Keratinocyte (primary cell): ENCODE results near the gene MGAT3. TPM values are rescaled to one million over a fixed set of nuclear protein-coding genes. Genes with fewer than 3 reads are reported as not detected.

Source experiments
- DNase-seq: peaks from one replicate; pipeline ENCODE4 v3.0.0-alpha.2; 2011; ENCODE audit warnings: low read depth, missing footprints, low spot score
- FAIRE-seq: peaks from 2 replicates; lab custom pipeline; 2011; peaks lifted over from hg19 to GRCh38; lab: Jason Lieb, UNC
- H2AFZ ChIP-seq: 2 replicates; pipeline ENCODE4 v1.6.0; 2012; ENCODE audit warnings: low read length, control low read depth, inconsistent platforms; ENCODE audit not compliant: control insufficient read depth
- H3K27ac ChIP-seq: 2 replicates; pipeline ENCODE4 v1.5.1; 2011; ENCODE audit warnings: low read length; ENCODE audit not compliant: control insufficient read depth, insufficient read depth
- H3K27me3 ChIP-seq: 3 replicates; pipeline ENCODE4 v1.6.0; 2011; ENCODE audit warnings: low read length; ENCODE audit not compliant: control insufficient read depth, insufficient read depth; ENCODE audit errors: extremely low read depth
- H3K36me3 ChIP-seq, 2 experiments: 2 replicates in 1 of 2; 3 replicates in 1 of 2; pipeline ENCODE4 v1.5.1; 2011; ENCODE audit warnings: low read length in 2 of 2, mild to moderate bottlenecking in 1 of 2; ENCODE audit not compliant: control insufficient read depth in 2 of 2, insufficient read depth in 2 of 2; ENCODE audit errors: extremely low read depth in 1 of 2
- H3K4me1 ChIP-seq: 3 replicates; pipeline ENCODE4 v1.5.1; 2011; ENCODE audit warnings: low read length; ENCODE audit not compliant: control insufficient read depth, insufficient read depth; ENCODE audit errors: extremely low read depth
- H3K4me2 ChIP-seq: 3 replicates; pipeline ENCODE4 v1.6.0; 2011; ENCODE audit warnings: low read depth, low read length; ENCODE audit not compliant: control insufficient read depth, insufficient read depth; ENCODE audit errors: extremely low read depth
- H3K4me3 ChIP-seq, 3 experiments: fragments of 200-600 bp in 1 of 3; sonication (generic) in 1 of 3; 2 replicates in 2 of 3; 3 replicates in 1 of 3; pipeline ENCODE4 v1.5.1; 2011 to 2016; ENCODE audit warnings: low read length in 3 of 3, mild to moderate bottlenecking in 3 of 3, control low read depth in 2 of 3, inconsistent platforms in 1 of 3, low read depth in 1 of 3, mixed read lengths in 1 of 3, mixed run types in 1 of 3, moderate library complexity in 1 of 3; ENCODE audit not compliant: control insufficient read depth in 2 of 3, insufficient read depth in 2 of 3; ENCODE audit errors: extremely low read depth in 1 of 3
- H3K79me2 ChIP-seq: 2 replicates; pipeline ENCODE4 v1.6.0; 2012; ENCODE audit warnings: low read length; ENCODE audit not compliant: control insufficient read depth, insufficient read depth
- H3K9ac ChIP-seq: 3 replicates; pipeline ENCODE4 v1.6.0; 2011; ENCODE audit warnings: low read length; ENCODE audit not compliant: control insufficient read depth, insufficient read depth; ENCODE audit errors: extremely low read depth
- H3K9me1 ChIP-seq: 3 replicates; pipeline ENCODE4 v1.6.0; 2011; ENCODE audit warnings: low read length; ENCODE audit not compliant: control insufficient read depth, insufficient read depth; ENCODE audit errors: extremely low read depth
- H3K9me3 ChIP-seq: 2 replicates; pipeline ENCODE4 v1.5.1; 2012; ENCODE audit warnings: low read depth, low read length; ENCODE audit not compliant: control insufficient read depth
- H4K20me1 ChIP-seq: 3 replicates; pipeline ENCODE4 v1.6.0; 2011; ENCODE audit warnings: low read length; ENCODE audit not compliant: control insufficient read depth, insufficient read depth; ENCODE audit errors: extremely low read depth
- EZH2 ChIP-seq: IDR thresholded peaks from one replicate; pipeline ENCODE4 v1.6.1; 2012; ENCODE audit warnings: inconsistent platforms, mild to moderate bottlenecking, low read length, moderate library complexity
- dilution Hi-C: fragments of 300-500 bp; cut with MboI; formaldehyde crosslinking; loops from one replicate; pipeline ENCODE4 v1.7.0; 2020; ENCODE audit warnings: low sequenced_read_pairs; ENCODE audit not compliant: extremely low pct_ligation_motif_present
- polyA plus RNA-seq, 5 experiments: library from polyadenylated mRNA; depleted of rRNA in 3 of 5; stranded (reverse) in 3 of 5; stranded (forward) in 1 of 5; unstranded in 1 of 5; fragments of >200 nt; gene quantifications; 1 replicate in 1 of 5; 2 replicates in 3 of 5; 3 replicates in 1 of 5; pipeline versions ENCODE4 v1.2.1 to v1.2.3, GENCODE V29; 2011 to 2012; ENCODE audit warnings: missing spikeins in 2 of 5, low read depth in 1 of 5, low replicate concordance in 1 of 5
- TF ChIP-seq, protein P1 (sequence below), 3 experiments: IDR thresholded peaks in 1 of 3; conservative IDR thresholded peaks in 1 of 3; optimal IDR thresholded peaks in 1 of 3; 2 replicates in 2 of 3; 3 replicates in 1 of 3; pipeline versions ENCODE3 to v1.5.1; 2011; ENCODE audit warnings: low read length in 3 of 3, mild to moderate bottlenecking in 3 of 3, moderate library complexity in 2 of 3, control low read depth in 1 of 3, inconsistent platforms in 1 of 3; ENCODE audit not compliant: insufficient read depth in 2 of 3; ENCODE audit errors: extremely low read depth in 1 of 3

Gene MGAT3
- polyA plus RNA-seq, 1 donor (not counting 4 experiments of a cell fraction or from before 2014, with no cell fraction given), result not detected

DNA sequence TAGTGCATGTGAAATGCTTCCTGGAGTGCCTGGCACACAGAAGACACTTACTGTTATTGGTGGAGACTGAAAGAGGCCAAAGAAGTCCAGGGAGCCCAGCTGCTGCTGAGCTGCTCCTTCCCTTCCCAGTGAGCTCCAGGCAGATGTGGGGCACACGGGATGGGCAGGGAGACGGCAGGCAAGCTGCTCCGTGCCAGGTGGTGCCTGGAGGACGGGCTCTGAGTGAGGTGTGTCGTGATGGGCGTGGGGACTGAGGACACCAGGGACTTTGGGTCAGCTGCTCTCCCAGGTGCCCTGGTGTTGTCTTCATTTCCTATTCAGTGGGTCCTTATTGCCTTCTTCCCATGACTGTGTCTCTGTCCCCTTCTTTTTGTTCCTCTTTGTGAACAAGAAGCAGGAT is 37.7 kb upstream of the MGAT3 start:
- H3K4me1 ChIP-seq, result no peaks in the 10 kb centered on the region
- H4K20me1 ChIP-seq, result no peaks in the 10 kb centered on the region
- no peaks in the 10 kb centered on the region for H3K27me3 ChIP-seq
- DNase-seq (no peak), FAIRE-seq (no peak)
- dilution Hi-C loops, result no loop called here
- no peak overlapping the region for H3K4me2 ChIP-seq
- no peak overlapping the region for H2AFZ ChIP-seq
- no peak overlapping the region for H3K9ac ChIP-seq
- no peak overlapping the region for H3K4me3 ChIP-seq
- H3K9me3 ChIP-seq, result no peaks in the 10 kb centered on the region
- H3K36me3 ChIP-seq, result peaks cover 29 to 37% of the 10 kb centered on the region in 2 experiments
- H3K79me2 ChIP-seq, result no peaks in the 10 kb centered on the region
- TF ChIP-seq, protein P1, sequence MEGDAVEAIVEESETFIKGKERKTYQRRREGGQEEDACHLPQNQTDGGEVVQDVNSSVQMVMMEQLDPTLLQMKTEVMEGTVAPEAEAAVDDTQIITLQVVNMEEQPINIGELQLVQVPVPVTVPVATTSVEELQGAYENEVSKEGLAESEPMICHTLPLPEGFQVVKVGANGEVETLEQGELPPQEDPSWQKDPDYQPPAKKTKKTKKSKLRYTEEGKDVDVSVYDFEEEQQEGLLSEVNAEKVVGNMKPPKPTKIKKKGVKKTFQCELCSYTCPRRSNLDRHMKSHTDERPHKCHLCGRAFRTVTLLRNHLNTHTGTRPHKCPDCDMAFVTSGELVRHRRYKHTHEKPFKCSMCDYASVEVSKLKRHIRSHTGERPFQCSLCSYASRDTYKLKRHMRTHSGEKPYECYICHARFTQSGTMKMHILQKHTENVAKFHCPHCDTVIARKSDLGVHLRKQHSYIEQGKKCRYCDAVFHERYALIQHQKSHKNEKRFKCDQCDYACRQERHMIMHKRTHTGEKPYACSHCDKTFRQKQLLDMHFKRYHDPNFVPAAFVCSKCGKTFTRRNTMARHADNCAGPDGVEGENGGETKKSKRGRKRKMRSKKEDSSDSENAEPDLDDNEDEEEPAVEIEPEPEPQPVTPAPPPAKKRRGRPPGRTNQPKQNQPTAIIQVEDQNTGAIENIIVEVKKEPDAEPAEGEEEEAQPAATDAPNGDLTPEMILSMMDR (optimal IDR thresholded peaks at IDR 0.05 in 1 of 3, IDR thresholded peaks at IDR 0.05 in 1 of 3, conservative IDR thresholded peaks at IDR 0.05 in 1 of 3; ENCODE audit: extremely low read depth in 1 of 3, insufficient read depth in 2 of 3, low read length in 3 of 3), result no peak
- TF ChIP-seq EZH2, result no peak
- no peak overlapping the region for H3K27ac ChIP-seq
- peaks cover 2% of the 10 kb centered on the region for H3K9me1 ChIP-seq

DNA sequence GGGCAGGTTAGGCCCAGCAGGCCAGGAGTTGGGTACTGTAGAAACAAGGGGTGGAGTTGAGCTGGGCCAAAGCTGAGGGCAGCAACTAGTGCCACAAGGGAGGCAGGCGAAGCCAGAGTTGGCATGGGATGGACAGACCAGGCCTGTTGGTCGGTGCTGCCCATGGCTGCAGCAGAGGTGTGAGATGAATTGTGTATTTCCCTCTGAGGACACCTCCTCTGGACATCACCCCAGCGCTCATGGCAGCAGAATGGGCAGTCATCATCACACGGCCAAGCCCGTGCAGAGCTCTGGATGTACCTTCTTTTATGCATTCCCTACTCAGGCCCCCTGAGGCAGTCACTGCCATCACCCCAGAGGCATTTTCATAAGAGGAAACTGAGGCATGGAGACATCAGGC is 36.9 kb upstream of the MGAT3 start:
- TF ChIP-seq, protein P1 (optimal IDR thresholded peaks at IDR 0.05 in 1 of 3, IDR thresholded peaks at IDR 0.05 in 1 of 3, conservative IDR thresholded peaks at IDR 0.05 in 1 of 3; ENCODE audit: extremely low read depth in 1 of 3, insufficient read depth in 2 of 3, low read length in 3 of 3), result no peak
- no peak for TF ChIP-seq EZH2
- FAIRE-seq, result no peak
- Histone ChIP-seq H3K4me2 (no peak overlapping the region), H3K36me3 (peaks cover 32 to 41% of the 10 kb centered on the region in 2 experiments), H3K9me1 (peaks cover 2% of the 10 kb centered on the region), H4K20me1 (no peaks in the 10 kb centered on the region), H2AFZ (no peak overlapping the region), H3K79me2 (no peaks in the 10 kb centered on the region), H3K27me3 (no peaks in the 10 kb centered on the region), H3K9ac (no peak overlapping the region), H3K4me3 (no peak overlapping the region), H3K4me1 (no peaks in the 10 kb centered on the region), H3K27ac (no peak overlapping the region), H3K9me3 (no peaks in the 10 kb centered on the region)
- dilution Hi-C loops, result no loop called here
- DNase-seq, result no peak
